Stimulated activated CD8-positive, alpha-beta memory T cell treated with anti-CD3 and anti-CD28 coated beads, Interleukin-4, amount 100 ng/mL, for 24 hours (primary cell): ENCODE results near the gene SLC8B1.

Experiments used
- DNase-seq: peaks from one replicate; pipeline ENCODE4 v3.0.0-alpha.2; 2020; ENCODE audit warnings: low read depth

The SLC8B1 gene

DNA sequence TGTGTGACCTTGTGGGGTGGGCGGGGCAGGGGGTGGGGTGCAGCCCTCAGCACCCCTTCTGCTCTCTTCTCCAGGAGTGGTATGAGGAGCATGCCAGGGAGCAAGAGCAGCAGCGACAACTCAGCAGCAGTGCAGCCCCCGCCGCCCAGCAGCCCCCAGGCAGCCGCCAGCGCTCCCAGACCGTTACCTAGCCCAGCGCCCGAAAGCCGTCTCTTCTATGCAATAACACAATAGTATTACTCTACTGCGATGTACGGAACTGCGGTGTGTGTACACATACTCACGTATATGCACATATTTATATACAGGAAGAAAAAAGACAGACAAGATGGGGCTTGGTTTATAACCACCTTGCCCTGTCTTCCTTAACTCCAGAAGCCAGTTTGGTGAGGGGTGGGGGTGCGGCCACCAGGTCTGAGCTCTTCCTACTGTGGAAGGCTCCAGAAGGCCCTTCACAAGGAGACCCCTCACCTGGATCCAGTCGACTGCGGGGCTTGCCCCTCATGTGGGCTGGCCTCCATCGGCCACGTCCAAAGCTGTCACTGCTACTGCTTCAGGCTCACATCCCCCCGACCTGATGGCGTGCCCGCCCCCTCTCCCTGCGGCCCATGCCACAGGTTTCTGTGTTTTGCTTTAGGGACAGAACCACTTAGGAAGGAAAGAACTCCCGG lies 38.9 kb downstream of the SLC8B1 start:
- no peak for DNase-seq

DNA sequence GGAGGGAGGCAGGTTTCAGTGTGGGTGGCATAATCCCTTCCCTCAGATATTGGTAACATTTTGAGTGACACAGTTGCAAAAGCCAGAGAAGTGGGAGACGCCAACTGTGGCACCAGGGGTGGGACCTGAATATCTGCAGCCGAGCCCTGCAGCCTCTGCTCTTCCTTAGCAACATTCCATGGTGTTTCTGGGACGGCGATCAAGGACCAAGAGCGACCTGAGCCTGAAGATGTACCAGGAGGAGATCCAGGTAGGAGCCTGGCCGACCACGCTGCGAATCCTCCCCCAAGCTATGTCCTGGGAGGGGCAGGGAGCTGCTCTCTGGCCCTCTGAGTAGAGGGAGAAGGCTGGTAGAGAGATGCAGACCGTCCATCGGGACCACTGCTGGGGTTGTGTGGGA lies 41.8 kb downstream of the SLC8B1 start:
- DNase-seq: no peak

DNA sequence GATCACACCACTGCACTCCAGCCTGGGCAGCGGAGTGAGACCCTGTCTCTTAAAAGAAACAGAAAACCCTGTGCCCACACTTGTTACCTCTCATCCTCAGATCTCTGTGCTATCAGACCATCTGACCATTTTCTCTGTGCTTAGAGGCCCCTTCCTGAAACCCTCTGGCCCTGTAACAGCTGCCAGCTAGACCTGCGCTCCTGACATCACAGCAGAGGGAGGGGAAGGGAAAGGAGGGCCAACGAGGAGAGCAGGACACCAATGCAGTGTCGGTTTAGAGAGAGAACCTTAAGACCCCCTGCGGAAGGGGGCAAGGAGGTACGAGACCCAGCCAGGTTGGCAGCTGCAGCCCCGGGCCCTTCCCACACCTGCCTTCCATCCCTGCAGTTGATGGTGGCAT lies 42.4 kb downstream of the SLC8B1 start:
- no peak for DNase-seq

DNA sequence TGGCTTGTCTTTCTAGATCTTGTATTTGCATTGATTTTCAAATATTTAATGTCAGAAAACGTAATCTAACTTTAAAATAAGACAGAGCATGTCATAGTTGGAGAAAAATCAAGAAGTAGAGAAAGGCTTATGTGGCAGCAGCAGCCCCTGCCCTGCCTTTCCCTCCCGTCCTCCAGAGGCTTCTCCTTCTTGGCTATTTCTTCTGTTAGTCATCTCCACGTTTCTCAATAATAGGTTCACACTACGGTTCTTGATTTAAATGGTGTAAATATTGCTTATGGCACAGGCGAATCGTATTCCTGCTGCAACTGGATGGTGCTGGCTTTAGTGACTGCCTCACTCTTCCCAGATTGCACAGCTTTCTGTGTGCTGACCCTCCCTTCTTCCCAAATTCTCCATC lies 42.8 kb downstream of the SLC8B1 start:
- DNase-seq: no peak

DNA sequence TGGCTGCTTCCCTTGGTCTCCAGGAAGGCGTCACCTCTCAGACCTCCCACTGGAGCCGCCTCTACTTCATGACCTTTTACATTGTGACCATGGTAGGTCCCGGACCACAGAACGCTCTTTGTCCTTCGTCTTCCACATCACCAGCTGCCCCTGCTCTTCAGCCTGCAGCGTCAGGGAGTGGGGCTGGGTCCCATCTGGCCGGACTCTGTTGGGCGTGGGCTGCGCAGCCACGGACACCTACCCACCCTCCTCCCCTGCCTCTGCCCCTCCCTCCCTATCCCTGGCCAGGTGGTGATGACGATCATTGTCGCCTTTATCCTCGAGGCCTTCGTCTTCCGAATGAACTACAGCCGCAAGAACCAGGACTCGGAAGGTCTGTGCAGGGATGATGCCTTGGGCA lies 43.3 kb downstream of the SLC8B1 start:
- no peak for DNase-seq

DNA sequence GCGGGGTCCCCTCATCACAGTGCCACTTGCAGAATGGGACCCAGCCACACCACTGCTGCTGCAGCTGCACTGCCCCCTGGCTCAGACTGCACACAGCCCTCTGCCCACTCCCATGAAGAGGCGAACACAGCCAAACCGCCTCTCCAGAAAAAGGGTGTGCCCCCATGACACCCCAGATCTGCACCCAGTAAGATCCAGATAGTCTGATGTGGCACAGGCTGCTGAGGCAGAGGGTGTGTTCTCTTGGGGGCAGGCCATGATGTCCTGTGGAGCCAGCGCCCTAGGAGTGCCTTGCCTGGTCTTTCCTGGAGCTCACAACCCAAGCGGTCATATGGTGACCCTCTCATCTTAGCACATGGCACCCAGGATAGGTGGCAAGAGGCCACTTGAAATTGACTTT lies 44.4 kb downstream of the SLC8B1 start:
- DNase-seq: no peak

DNA sequence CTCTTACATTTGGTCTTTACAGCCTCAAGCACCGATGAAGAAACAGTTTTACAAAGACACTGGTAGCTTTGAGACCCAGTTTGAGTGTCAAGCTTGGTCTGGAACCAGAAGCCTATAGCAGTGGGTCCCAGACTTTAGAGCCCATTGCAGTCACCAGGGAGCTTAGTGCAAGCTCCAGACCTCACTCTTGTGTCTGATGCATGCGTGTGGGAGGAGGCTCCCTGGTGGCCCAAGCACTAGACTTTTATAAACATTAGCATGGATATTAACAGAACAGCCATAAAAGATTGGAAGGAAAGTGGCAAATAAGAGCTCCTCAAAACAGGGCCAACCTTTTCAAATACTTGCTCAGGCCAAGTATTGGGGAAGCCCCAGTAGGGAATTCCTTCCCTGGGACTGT lies 45.5 kb downstream of the SLC8B1 start:
- DNase-seq: no peak

DNA sequence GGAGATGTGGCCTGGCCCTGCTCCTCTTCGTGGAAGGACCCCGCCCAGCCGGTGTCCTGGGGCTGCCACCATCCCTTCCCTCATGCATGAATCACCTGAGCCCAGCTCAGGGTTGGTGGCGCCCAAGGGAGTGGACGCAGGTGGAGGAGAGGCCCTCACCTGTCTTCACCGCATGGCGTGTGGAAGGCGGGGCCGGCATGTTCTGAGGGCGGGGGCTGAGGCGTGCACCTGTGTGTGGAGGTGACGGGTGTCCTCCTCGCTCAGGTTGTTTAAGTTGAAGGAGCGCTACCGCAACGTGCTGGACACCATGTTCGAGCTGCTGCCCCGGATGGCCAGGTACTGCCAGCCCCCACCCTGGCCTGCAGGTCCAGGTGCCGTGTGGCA lies 47.0 kb downstream of the SLC8B1 start:
- DNase-seq: no peak

DNA sequence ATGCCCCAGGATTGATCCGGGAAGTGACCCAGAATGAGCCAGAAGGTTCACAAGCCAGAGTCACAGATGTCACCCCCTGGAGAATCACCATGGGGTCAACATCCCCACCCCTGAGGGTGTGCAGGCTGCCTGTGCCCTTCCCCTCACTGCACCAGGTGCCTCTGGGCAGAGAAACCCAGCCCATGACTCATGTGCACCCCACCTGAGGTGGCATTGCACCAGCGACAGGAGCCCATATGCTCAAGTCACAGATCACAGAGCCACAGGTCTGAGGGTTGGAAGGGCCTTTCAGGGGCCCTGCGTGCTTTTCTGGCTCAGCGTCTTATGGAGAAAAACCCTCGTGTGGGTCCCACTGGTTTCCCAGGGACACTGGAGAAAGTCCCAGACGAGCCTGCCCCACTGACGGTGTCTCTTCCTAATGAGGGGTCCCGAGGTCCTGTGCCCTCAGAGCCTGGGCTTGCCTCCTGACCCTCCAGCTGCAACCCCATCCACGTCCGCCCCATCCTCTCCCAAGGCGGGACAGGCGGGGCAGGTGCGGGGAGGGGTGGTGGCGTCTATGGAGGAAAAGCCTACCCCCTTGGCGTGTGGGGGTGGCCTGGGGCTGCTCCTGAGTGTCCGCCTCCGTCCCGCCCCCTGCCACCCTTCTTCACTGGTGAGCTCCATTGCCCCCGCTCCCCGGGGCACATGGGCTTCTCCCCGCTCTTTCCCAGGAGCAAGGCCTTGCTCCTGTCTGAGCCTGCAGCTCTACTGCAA lies 47.6 kb downstream of the SLC8B1 start:
- DNase-seq: no peak

DNA sequence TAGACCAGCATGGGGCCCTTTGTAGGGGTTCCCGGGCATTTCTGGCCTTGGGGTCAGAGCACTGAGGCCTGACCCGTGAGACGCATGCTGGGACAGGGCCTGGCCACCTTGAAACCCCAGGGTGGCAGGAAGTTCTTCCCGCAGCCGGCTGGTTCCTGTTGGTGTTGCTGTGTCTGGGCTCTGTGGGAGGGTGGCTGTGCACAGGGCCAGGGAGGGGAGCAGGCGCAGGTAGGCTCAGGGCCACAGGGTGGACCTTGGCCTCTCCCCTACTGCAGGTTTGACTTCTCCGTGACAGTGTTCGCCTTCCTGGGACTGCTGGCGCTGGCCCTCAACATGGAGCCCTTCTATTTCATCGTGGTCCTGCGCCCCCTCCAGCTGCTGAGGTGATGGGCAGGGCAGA lies 48.2 kb downstream of the SLC8B1 start:
- no peak for DNase-seq

DNA sequence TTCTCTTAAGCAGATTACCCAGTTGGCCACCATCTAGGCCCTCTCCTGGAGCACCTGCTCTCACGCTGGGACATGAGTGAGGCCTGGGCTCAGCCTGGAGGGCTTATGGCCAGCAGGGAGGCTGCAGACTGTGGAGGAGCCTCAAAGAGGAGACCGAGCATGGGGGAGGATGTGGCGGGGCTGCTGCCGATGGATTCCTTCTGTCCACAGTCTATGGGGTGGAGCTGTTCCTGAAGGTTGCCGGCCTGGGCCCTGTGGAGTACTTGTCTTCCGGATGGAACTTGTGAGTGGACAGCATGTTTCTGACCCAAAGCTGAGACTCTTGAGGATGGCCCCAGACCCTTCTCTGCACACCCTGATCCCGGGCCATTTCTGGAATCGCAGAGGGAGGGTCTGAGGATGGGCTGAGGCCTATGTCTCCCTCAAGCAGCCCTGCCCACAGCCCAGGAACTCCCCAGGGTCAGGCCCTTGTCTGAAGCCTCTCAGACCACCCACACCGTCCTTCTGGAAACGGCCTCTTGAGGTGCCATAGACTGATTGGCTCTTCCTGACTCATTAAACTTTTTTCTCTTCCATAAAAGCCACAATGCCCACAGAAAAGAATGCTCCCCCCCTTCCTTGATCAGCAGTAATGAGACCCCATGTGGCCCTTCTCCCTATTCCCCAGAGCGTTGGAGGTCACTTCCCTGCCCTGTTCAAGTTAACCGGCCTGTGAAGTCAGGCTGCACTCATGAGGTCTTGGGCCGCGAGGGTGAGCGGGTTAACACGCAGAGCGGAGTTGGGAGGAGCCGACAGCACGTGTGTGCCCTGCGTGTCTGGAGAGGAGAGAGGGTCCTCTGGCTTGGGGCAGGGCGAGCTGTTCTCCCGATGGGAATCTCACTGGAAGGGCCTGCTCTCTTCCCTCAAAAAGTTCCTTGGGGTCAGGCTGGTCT lies 49.0 kb downstream of the SLC8B1 start:
- DNase-seq: no peak

DNA sequence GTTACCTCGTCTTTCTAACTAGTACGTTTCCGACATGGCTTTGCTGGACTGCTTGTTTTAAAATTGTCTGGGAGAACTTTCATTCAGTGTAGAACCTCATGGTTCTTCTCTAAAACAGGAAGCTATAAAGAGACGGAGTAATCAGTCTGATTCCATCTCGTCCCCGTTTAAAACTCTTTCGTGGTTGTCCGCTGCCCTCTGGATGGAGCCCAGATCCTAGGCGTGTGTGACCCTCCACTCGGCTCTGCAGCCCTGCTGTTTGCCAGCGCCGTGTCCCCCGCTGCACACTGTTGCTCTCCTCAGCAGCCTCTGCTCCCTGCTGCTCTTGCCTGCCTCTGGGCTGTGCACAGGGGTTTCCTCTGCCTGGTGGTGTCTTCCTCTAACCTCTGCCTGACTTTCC lies 50.2 kb downstream of the SLC8B1 start:
- no peak for DNase-seq

DNA sequence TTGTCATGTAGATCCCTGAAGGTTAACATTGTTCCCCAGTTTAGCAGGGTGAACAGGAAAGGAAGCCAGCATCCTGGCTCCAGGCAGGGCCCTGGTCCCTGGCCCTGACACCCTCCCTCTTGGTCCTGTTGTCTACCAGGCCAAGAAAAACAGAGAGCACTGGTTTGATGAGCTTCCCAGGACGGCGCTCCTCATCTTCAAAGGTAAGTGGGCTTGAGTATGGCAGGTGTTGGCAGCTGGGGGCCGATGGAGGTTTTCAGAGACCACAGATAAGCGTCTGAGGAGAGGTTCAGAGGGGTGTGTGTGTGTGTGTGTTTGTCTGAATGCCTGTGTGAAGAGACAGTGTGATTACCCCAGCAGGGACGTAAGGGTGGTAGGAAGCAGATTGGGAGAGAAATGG lies 56.3 kb downstream of the SLC8B1 start:
- no peak for DNase-seq

DNA sequence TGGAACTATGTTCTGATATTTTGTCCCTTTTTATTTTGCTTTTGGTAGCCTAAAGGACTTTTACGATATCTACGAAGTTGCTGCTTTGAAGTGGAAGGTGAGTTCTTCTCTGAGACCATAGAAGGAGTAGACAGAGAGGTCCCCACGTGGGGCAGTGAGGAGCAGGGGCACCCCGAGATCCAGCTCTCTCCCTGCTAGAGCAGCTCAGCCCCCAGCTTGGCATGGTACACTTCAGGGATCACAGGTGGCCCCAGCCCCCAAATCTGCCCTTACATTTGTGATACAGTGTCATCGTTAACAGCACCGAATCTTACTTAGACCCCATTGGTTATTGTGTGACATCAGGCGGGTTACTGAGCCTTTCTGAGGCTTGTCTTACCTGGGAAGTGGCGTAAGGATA lies 56.8 kb downstream of the SLC8B1 start:
- DNase-seq: no peak

DNA sequence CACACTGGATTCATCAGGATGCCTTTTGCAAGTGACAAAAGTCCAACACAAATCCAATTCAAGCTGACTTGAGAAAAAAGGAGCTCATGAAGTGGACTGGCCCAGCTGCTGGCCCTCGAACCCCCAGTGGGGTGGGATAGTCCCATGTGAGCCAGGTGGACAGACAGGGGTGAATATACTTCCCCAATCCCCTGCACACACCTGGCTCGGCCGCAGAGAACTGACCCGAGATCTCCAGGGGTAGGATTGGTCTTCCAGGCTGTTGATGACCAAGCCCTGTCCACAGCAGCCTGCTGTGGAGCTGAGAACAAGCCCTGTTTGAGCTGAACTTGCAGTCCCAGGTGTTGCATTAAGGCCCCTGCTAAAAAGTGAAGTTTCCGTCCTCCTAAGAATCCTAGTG lies 57.4 kb downstream of the SLC8B1 start:
- DNase-seq: no peak

DNA sequence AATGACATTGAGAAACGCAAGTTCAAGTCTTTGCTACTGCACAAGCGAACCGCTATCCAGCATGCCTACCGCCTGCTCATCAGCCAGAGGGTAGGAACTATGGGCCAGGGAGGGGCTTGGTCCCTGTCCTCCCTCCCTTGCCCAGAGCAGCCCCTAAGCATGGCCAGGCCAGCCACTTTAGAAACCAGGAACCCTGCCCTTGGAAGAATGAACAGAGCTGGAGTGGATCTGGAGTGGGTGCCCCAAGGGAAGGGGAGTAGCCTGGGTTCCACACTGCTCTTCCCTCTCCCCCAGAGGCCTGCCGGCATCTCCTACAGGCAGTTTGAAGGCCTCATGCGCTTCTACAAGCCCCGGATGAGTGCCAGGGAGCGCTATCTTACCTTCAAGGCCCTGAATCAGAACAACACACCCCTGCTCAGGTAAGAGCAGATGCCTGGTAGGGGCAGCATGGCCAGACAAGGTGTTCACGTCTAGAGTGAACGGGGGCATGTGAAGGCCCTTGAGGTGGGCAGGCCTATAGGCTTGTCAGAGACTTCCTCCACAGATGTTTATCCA lies 57.9 kb downstream of the SLC8B1 start:
- DNase-seq: no peak

DNA sequence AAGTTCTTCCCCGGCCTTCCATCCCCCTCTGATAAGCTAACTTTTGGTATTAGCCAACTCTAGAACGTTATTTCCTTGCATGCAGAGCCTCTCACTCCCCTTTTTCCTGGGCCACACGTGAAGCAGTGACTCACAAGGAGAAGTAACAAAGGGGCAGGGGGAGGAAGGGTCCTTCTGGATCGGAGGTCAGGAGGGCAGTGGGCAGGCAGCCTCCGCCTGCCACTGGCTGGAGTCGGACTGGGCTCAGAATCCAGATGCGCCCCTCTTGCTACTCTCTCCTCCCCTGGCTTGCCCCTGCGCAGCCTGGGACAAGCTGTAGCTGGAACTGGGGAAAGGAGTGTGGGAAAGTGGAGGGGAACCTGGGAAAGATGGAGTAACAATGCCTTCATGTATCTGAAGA lies 58.6 kb downstream of the SLC8B1 start:
- DNase-seq: no peak

DNA sequence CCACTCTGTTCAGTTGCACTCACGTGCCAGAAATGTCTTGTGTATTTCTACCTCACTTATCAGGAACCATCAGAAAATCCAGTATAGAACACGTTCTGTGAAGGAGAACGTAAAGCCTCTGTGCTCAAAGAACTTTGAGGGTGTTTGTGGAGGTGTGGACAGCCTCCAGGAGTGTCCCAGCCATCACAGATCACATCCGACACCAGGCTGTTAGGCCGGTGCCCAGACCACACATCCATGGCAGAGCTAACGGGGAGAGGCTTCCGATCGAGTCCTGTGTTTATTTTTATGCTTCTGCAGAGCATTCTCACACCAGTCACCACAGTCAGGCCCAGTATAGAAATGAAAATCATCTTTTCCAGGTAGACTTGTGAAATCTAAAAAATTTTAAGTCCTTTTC lies 60.1 kb downstream of the SLC8B1 start:
- no peak for DNase-seq

DNA sequence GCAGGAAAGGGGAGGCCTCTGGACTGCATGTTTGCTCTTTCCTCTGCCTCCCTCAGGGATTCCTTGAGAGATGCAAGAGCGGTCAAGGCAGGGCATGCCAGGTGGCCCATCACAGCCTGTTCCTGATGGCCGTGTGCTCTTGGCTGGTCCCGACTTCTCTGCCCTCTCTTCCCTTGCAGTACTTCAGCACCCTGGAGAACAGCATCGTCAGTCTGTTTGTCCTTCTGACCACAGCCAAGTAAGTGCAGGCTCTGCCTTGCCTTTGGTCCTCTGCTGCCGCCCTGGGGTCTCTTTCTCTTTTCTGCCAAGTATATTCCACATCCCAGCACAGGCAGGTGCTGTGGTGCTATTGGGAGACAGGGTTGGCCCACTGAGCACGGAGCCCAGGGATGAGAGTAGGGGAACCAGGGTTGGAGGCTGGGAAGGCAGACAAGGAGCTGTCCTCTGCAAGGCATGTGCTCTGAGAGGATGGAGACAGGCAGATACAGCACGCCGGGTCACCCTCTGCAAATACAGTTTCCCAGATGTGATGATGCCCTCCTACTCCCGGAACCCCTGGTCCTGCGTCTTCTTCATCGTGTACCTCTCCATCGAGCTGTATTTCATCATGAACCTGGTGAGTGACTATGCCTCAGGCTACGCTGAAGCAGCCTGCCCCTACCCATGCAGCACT lies 61.7 kb downstream of the SLC8B1 start:
- DNase-seq: no peak

DNA sequence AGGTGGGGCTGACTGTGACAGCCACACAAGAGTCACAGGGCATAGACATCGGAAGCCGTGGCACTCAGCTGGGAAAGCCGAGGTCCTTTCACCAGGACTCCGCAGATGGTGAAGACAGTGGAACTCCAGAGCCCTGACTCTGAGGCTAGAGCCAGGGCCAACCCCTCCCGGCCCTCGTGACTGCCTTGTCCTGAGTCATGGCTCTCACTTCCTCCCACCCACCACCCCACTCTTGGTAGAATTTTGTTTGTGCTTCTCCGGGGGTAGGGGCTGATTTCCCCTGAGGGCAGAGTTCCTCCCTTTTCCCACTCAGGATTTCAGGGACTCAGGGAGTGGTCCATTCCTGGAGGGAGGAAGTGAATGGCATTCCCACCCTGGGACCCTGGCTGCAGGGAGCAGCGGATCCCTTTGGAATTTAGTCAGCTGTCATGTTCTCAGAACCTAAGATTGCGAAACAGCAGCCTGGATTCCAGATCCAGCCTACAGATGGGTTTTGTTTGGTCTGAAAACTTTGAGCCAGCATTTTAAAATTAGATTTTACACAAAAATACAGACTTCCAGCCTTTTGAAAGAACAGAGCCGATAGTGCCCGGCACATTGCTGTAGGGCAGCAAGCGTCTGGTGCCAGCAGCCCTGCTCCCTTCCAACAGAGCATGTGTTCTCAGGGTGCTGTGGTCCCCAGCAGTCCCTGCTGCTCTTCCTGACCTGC lies 62.9 kb downstream of the SLC8B1 start:
- DNase-seq: no peak

DNA sequence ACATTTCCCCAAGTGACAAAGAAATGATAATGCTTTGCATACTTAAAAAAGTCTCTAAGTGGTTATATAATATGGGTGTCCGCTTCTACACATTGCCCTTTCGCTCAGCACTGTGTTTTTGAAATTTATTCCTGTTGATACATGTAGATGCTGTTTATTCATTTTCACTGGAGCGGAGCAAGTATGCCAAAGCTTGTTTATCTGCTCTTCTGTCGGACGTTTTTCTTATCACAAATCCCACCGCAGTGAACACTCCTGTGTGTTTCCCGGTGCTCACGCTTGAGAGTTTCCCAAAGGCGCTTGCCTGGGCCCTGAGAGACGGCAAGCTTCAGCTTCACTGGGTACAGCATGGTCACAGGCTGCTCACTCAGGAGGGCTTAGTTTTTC lies 63.5 kb downstream of the SLC8B1 start:
- no peak for DNase-seq

DNA sequence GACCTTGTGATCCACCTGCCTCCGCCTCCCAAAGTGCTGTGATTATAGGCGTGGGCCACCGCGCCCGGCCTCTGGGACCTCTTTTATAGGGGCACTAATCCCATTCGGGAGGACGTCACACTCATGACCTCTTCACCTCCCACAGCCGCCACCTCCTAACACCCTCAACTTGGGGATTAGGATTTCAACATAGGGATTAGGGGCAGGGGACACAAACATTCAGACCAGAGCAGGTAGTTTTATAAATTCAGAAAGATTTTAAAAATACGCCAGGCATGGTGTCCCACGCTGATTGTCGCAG lies 64.2 kb downstream of the SLC8B1 start:
- no peak for DNase-seq
